Vagina (tissue), 2 donors: Measurements from ENCODE around the gene SFXN4.

Source experiments
- CTCF ChIP-seq, 3 experiments: fragments of 450-650 bp in 2 of 3; fragments of 200-600 bp in 1 of 3; sonication (generic) in 1 of 3; IDR thresholded peaks; one replicate each; pipeline ENCODE4 v1.5.1; 2017 to 2019; ENCODE audit warnings: antibody characterized with exemption in 3 of 3, mild to moderate bottlenecking in 2 of 3, moderate library complexity in 2 of 3
- POLR2A ChIP-seq, 2 donors: fragments of 450-650 bp; IDR thresholded peaks; one replicate each; pipeline ENCODE4 v1.6.1; 2017; ENCODE audit warnings: antibody characterized with exemption in 2 of 2, mild to moderate bottlenecking in 2 of 2, moderate library complexity in 2 of 2
- POLR2AphosphoS5 ChIP-seq, 2 donors: sonication (generic); formaldehyde crosslinking; IDR thresholded peaks; one replicate each; pipeline ENCODE4 v1.9.0; 2017; ENCODE audit warnings: antibody characterized with exemption in 2 of 2, mild to moderate bottlenecking in 2 of 2, low read depth in 1 of 2; ENCODE audit not compliant: insufficient read depth in 1 of 2

- TF ChIP-seq CTCF (IDR thresholded peaks at IDR 0.05) (no peak), POLR2A (IDR thresholded peaks at IDR 0.05) (no peak), POLR2AphosphoS5 (IDR thresholded peaks at IDR 0.05; ENCODE audit: insufficient read depth in 1 of 2, low read depth in 1 of 2) (no peak)
Measured at GRCh38 chr10:119119400-119119799, 46.1 kb downstream of the SFXN4 start.
